22Rv1 (cell line): ENCODE data around the gene PLAC1.

Experiments used
- CTCF ChIP-seq: fragments of 450-650 bp; IDR thresholded peaks from 2 replicates; pipeline ENCODE4 v1.5.1; 2017; ENCODE audit warnings: mild to moderate bottlenecking
- ZFX ChIP-seq: fragments of 450-650 bp; IDR thresholded peaks from 2 replicates; pipeline ENCODE4 v1.6.1; 2017; ENCODE audit warnings: antibody characterized with exemption, borderline replicate concordance

GRCh38 chrX:134558133-134558532 lies 100.1 kb downstream of the PLAC1 start:
- TF ChIP-seq CTCF (no peak), ZFX (no peak)
